Measurements from ENCODE around the gene KIAA1671.

GRCh38 chr22:25100948-25101347, 148.4 kb downstream of the KIAA1671 start:
- no peak for TF ChIP-seq POLR2A (IDR thresholded peaks at IDR 0.05; ENCODE audit: low read depth, low read length)
- TF ChIP-seq POLR2AphosphoS5 (IDR thresholded peaks at IDR 0.05; ENCODE audit: low read depth, low read length), result no peak
- TF ChIP-seq TAF1 (IDR thresholded peaks at IDR 0.05; ENCODE audit: low read depth, low read length), result no peak
- no peak for TF ChIP-seq POU2F2 (IDR thresholded peaks at IDR 0.05; ENCODE audit: low read depth, low read length)
- no peak for TF ChIP-seq PAX5 (IDR thresholded peaks at IDR 0.05; ENCODE audit: insufficient read depth, low read length, severe bottlenecking)
- no peak for TF ChIP-seq SPI1 (IDR thresholded peaks at IDR 0.05; ENCODE audit: low read depth, low read length)

All from GM12891 (cell line).